Keratinocyte (primary cell): Measurements from ENCODE around the gene BDKRB2. TPM values are rescaled to one million over a fixed set of nuclear protein-coding genes. Genes with fewer than 3 reads are reported as not detected.

Experiments
- DNase-seq: peaks from one replicate; pipeline ENCODE4 v3.0.0-alpha.2; 2011; ENCODE audit warnings: low read depth, missing footprints, low spot score
- FAIRE-seq: peaks from 2 replicates; lab custom pipeline; 2011; peaks lifted over from hg19 to GRCh38; lab: Jason Lieb, UNC
- H2AFZ ChIP-seq: 2 replicates; pipeline ENCODE4 v1.6.0; 2012; ENCODE audit warnings: low read length, control low read depth, inconsistent platforms; ENCODE audit not compliant: control insufficient read depth
- H3K27ac ChIP-seq: 2 replicates; pipeline ENCODE4 v1.5.1; 2011; ENCODE audit warnings: low read length; ENCODE audit not compliant: control insufficient read depth, insufficient read depth
- H3K27me3 ChIP-seq: 3 replicates; pipeline ENCODE4 v1.6.0; 2011; ENCODE audit warnings: low read length; ENCODE audit not compliant: control insufficient read depth, insufficient read depth; ENCODE audit errors: extremely low read depth
- H3K36me3 ChIP-seq, 2 experiments: 2 replicates in 1 of 2; 3 replicates in 1 of 2; pipeline ENCODE4 v1.5.1; 2011; ENCODE audit warnings: low read length in 2 of 2, mild to moderate bottlenecking in 1 of 2; ENCODE audit not compliant: control insufficient read depth in 2 of 2, insufficient read depth in 2 of 2; ENCODE audit errors: extremely low read depth in 1 of 2
- H3K4me1 ChIP-seq: 3 replicates; pipeline ENCODE4 v1.5.1; 2011; ENCODE audit warnings: low read length; ENCODE audit not compliant: control insufficient read depth, insufficient read depth; ENCODE audit errors: extremely low read depth
- H3K4me2 ChIP-seq: 3 replicates; pipeline ENCODE4 v1.6.0; 2011; ENCODE audit warnings: low read depth, low read length; ENCODE audit not compliant: control insufficient read depth, insufficient read depth; ENCODE audit errors: extremely low read depth
- H3K4me3 ChIP-seq, 3 experiments: fragments of 200-600 bp in 1 of 3; sonication (generic) in 1 of 3; 2 replicates in 2 of 3; 3 replicates in 1 of 3; pipeline ENCODE4 v1.5.1; 2011 to 2016; ENCODE audit warnings: low read length in 3 of 3, mild to moderate bottlenecking in 3 of 3, control low read depth in 2 of 3, inconsistent platforms in 1 of 3, low read depth in 1 of 3, mixed read lengths in 1 of 3, mixed run types in 1 of 3, moderate library complexity in 1 of 3; ENCODE audit not compliant: control insufficient read depth in 2 of 3, insufficient read depth in 2 of 3; ENCODE audit errors: extremely low read depth in 1 of 3
- H3K79me2 ChIP-seq: 2 replicates; pipeline ENCODE4 v1.6.0; 2012; ENCODE audit warnings: low read length; ENCODE audit not compliant: control insufficient read depth, insufficient read depth
- H3K9ac ChIP-seq: 3 replicates; pipeline ENCODE4 v1.6.0; 2011; ENCODE audit warnings: low read length; ENCODE audit not compliant: control insufficient read depth, insufficient read depth; ENCODE audit errors: extremely low read depth
- H3K9me1 ChIP-seq: 3 replicates; pipeline ENCODE4 v1.6.0; 2011; ENCODE audit warnings: low read length; ENCODE audit not compliant: control insufficient read depth, insufficient read depth; ENCODE audit errors: extremely low read depth
- H3K9me3 ChIP-seq: 2 replicates; pipeline ENCODE4 v1.5.1; 2012; ENCODE audit warnings: low read depth, low read length; ENCODE audit not compliant: control insufficient read depth
- H4K20me1 ChIP-seq: 3 replicates; pipeline ENCODE4 v1.6.0; 2011; ENCODE audit warnings: low read length; ENCODE audit not compliant: control insufficient read depth, insufficient read depth; ENCODE audit errors: extremely low read depth
- EZH2 ChIP-seq: IDR thresholded peaks from one replicate; pipeline ENCODE4 v1.6.1; 2012; ENCODE audit warnings: inconsistent platforms, mild to moderate bottlenecking, low read length, moderate library complexity
- dilution Hi-C: fragments of 300-500 bp; cut with MboI; formaldehyde crosslinking; loops from one replicate; pipeline ENCODE4 v1.7.0; 2020; ENCODE audit warnings: low sequenced_read_pairs; ENCODE audit not compliant: extremely low pct_ligation_motif_present
- polyA plus RNA-seq, 5 experiments: library from polyadenylated mRNA; depleted of rRNA in 3 of 5; stranded (reverse) in 3 of 5; stranded (forward) in 1 of 5; unstranded in 1 of 5; fragments of >200 nt; gene quantifications; 1 replicate in 1 of 5; 2 replicates in 3 of 5; 3 replicates in 1 of 5; pipeline versions ENCODE4 v1.2.1 to v1.2.3, GENCODE V29; 2011 to 2012; ENCODE audit warnings: missing spikeins in 2 of 5, low read depth in 1 of 5, low replicate concordance in 1 of 5
- TF ChIP-seq, protein P1 (sequence below), 3 experiments: IDR thresholded peaks in 1 of 3; conservative IDR thresholded peaks in 1 of 3; optimal IDR thresholded peaks in 1 of 3; 2 replicates in 2 of 3; 3 replicates in 1 of 3; pipeline versions ENCODE3 to v1.5.1; 2011; ENCODE audit warnings: low read length in 3 of 3, mild to moderate bottlenecking in 3 of 3, moderate library complexity in 2 of 3, control low read depth in 1 of 3, inconsistent platforms in 1 of 3; ENCODE audit not compliant: insufficient read depth in 2 of 3; ENCODE audit errors: extremely low read depth in 1 of 3

The BDKRB2 gene
- polyA plus RNA-seq, 1 donor (not counting 4 experiments of a cell fraction or from before 2014, with no cell fraction given) = 13.2 TPM

DNA sequence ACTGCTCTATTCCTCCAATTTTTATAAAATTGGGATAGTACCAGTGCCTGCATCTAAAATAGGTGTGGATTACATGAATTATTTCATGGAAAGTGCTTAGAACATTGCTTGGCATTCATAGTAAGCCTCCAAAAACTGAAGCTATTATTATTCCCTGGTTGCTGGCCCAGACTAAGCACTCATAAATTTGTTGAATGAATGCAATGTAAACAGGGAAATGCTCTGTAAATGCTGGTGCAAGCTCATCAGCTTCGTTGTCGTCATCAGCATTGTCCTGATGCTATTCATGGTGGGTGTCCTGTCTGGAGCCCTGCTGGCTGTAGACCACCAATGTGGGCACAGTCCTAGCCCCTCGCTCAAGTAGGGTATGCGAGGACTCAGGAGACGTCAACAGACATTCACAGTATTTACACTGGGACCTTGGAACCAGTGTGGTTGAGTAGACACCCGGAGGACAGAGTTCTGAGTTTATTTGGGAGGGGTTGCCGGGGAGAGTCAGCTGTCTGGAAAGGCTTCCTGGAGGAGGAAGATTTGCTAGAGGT is 16.5 kb downstream of the BDKRB2 start:
- H3K27ac ChIP-seq = no peak overlapping the region
- dilution Hi-C loops = no loop called here

DNA sequence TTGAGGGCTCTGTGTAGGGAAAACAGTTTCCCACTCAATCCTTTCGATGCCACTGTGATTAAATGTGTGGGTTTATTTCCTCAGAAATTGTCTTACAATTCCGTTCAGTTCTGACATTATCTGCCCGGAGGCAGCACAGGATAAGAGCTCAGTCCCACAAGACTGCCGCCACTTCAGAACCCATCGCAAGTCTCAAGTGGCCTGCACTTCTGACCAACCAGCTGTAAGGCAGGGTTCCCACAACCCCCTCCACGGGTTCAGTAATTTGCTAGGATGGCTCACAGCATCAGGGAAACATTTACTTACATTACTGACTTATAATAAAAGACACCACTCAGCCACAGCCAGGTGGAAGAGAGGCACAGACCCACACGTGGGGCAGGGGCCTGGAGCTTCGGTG is 17.2 kb downstream of the BDKRB2 start:
- TF ChIP-seq EZH2 = no peak
- TF ChIP-seq, protein P1, sequence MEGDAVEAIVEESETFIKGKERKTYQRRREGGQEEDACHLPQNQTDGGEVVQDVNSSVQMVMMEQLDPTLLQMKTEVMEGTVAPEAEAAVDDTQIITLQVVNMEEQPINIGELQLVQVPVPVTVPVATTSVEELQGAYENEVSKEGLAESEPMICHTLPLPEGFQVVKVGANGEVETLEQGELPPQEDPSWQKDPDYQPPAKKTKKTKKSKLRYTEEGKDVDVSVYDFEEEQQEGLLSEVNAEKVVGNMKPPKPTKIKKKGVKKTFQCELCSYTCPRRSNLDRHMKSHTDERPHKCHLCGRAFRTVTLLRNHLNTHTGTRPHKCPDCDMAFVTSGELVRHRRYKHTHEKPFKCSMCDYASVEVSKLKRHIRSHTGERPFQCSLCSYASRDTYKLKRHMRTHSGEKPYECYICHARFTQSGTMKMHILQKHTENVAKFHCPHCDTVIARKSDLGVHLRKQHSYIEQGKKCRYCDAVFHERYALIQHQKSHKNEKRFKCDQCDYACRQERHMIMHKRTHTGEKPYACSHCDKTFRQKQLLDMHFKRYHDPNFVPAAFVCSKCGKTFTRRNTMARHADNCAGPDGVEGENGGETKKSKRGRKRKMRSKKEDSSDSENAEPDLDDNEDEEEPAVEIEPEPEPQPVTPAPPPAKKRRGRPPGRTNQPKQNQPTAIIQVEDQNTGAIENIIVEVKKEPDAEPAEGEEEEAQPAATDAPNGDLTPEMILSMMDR (optimal IDR thresholded peaks at IDR 0.05 in 1 of 3, IDR thresholded peaks at IDR 0.05 in 1 of 3, conservative IDR thresholded peaks at IDR 0.05 in 1 of 3; ENCODE audit: extremely low read depth in 1 of 3, insufficient read depth in 2 of 3, low read length in 3 of 3) = no peak
- Histone ChIP-seq H2AFZ (no peak overlapping the region), H3K4me3 (no peak overlapping the region), H3K9me1 (no peaks in the 10 kb centered on the region), H3K9ac (no peak overlapping the region), H3K9me3 (no peaks in the 10 kb centered on the region), H3K4me1 (peaks cover 33% of the 10 kb centered on the region), H4K20me1 (no peaks in the 10 kb centered on the region), H3K27ac (no peak overlapping the region), H3K36me3 (no peaks in the 10 kb centered on the region), H3K79me2 (peaks cover 8% of the 10 kb centered on the region), H3K4me2 (no peak overlapping the region), H3K27me3 (no peaks in the 10 kb centered on the region)
- FAIRE-seq = no peak
- DNase-seq = no peak
- dilution Hi-C loops = no loop called here

More for the DNA sequence above, 16.5 kb downstream of the BDKRB2 start:
- Histone ChIP-seq H4K20me1 (no peaks in the 10 kb centered on the region), H3K4me2 (no peak overlapping the region), H3K4me1 (peaks cover 29% of the 10 kb centered on the region), H3K27me3 (no peaks in the 10 kb centered on the region), H2AFZ (no peak overlapping the region), H3K4me3 (no peak overlapping the region), H3K9me3 (no peaks in the 10 kb centered on the region), H3K79me2 (peaks cover 8% of the 10 kb centered on the region), H3K9ac (no peak overlapping the region), H3K9me1 (no peaks in the 10 kb centered on the region), H3K36me3 (no peaks in the 10 kb centered on the region)
- FAIRE-seq (no peak), DNase-seq (no peak)
- TF ChIP-seq, protein P1 (optimal IDR thresholded peaks at IDR 0.05 in 1 of 3, IDR thresholded peaks at IDR 0.05 in 1 of 3, conservative IDR thresholded peaks at IDR 0.05 in 1 of 3; ENCODE audit: extremely low read depth in 1 of 3, insufficient read depth in 2 of 3, low read length in 3 of 3) = no peak
- no peak for TF ChIP-seq EZH2
